Measurements from ENCODE around the gene CDKL2.
"Not testable (repeated sequence)": the region's sequence is repeated elsewhere in the genome, so short reads cannot be mapped to it uniquely, and the experiment has no call there.

The CDKL2 gene

GRCh38 chr4:75630174-75630936 is at the start of gene CDKL2:
CDKL2 (minus strand) TSS chr4:75630528; CDS start chr4:75625988, 4,540 bp downstream.
- peak; percentile 100 for ATAC-seq

- ATAC-seq = no peak
Observed at GRCh38 chr4:75678965-75679364, 48.6 kb upstream of the CDKL2 start.

GRCh38 chr4:75678473-75678872 is 48.1 kb upstream of the CDKL2 start:
- ATAC-seq = no peak

GRCh38 chr4:75675004-75675531 is 44.7 kb upstream of the CDKL2 start:
- ATAC-seq = no peak

GRCh38 chr4:75673959-75674328 is 43.6 kb upstream of the CDKL2 start:
- no peak for ATAC-seq

- ATAC-seq = peak; percentile 95 to 96
Observed at GRCh38 chr4:75673027-75673958, 43.0 kb upstream of the CDKL2 start, which contains the start of gene G3BP2. G3BP2 (minus strand) TSS chr4:75673411; CDS start chr4:75662025, 11,386 bp downstream.

GRCh38 chr4:75672461-75673026 is 42.2 kb upstream of the CDKL2 start:
- ATAC-seq = peak; percentile 18 to 22

- no peak for ATAC-seq
Observed at GRCh38 chr4:75671802-75672421, 41.6 kb upstream of the CDKL2 start.

- ATAC-seq = no peak
Observed at GRCh38 chr4:75668596-75668995, 38.3 kb upstream of the CDKL2 start.

- ATAC-seq = not testable (repeated sequence)
Observed at GRCh38 chr4:75667636-75668035, 37.3 kb upstream of the CDKL2 start.

- peak; percentile 60 to 66 for ATAC-seq
Observed at GRCh38 chr4:75666299-75666698, 36.0 kb upstream of the CDKL2 start.

- not testable (repeated sequence) for ATAC-seq
Observed at GRCh38 chr4:75664604-75665003, 34.3 kb upstream of the CDKL2 start.

GRCh38 chr4:75662626-75663025 is 32.3 kb upstream of the CDKL2 start:
- ATAC-seq = no peak

- ATAC-seq = no peak
Observed at GRCh38 chr4:75660491-75660890, 30.2 kb upstream of the CDKL2 start.

- ATAC-seq = no peak
Observed at GRCh38 chr4:75659512-75660031, 29.2 kb upstream of the CDKL2 start.

- no peak for ATAC-seq
Observed at GRCh38 chr4:75658876-75659275, 28.5 kb upstream of the CDKL2 start.

GRCh38 chr4:75655562-75655961 is 25.2 kb upstream of the CDKL2 start:
- peak; percentile 91 to 92 for ATAC-seq

- peak; percentile 8 to 17 for ATAC-seq
Observed at GRCh38 chr4:75654905-75655304, 24.6 kb upstream of the CDKL2 start.

GRCh38 chr4:75653845-75654503 is 23.6 kb upstream of the CDKL2 start:
- ATAC-seq = peak; percentile 44 to 54

GRCh38 chr4:75644095-75644494 is 13.8 kb upstream of the CDKL2 start:
- ATAC-seq = no peak

GRCh38 chr4:75643651-75644050 is 13.3 kb upstream of the CDKL2 start:
- no peak for ATAC-seq
